Chondrocyte (in vitro differentiated cells): ENCODE measurements around the gene TMEM125. TPM values are rescaled to one million over a fixed set of nuclear protein-coding genes. Genes with fewer than 3 reads are reported as not detected.
A peak's percentile ranks its signal among the peaks of the same experiment; 100 is the strongest.

Experiments used
- DNase-seq: peaks from one replicate; pipeline ENCODE4 v3.0.0; 2021; ENCODE audit warnings: mixed read lengths, low spot score
- H3K27ac Mint-ChIP-seq: one replicate; pipeline ENCODE4 v1.8.0; 2021; ENCODE audit warnings: mild to moderate bottlenecking, moderate library complexity, mixed read lengths; ENCODE audit not compliant: unreplicated experiment
- H3K27me3 Mint-ChIP-seq: 2 replicates; pipeline ENCODE4 v1.8.0; 2021; ENCODE audit warnings: low read depth, mixed read lengths
- H3K36me3 Mint-ChIP-seq: 2 replicates; pipeline ENCODE4 v1.8.0; 2021; ENCODE audit warnings: low read depth, mixed read lengths
- H3K4me1 Mint-ChIP-seq: 2 replicates; pipeline ENCODE4 v1.8.0; 2021; ENCODE audit warnings: low read depth, mild to moderate bottlenecking, mixed read lengths
- H3K4me3 Mint-ChIP-seq: one replicate; pipeline ENCODE4 v1.8.0; 2021; ENCODE audit warnings: mild to moderate bottlenecking, moderate library complexity, mixed read lengths; ENCODE audit not compliant: unreplicated experiment
- H3K9me3 Mint-ChIP-seq: 2 replicates; pipeline ENCODE4 v1.8.0; 2021; ENCODE audit warnings: low read depth, mixed read lengths
- CTCF ChIP-seq: fragments of 200-600 bp; sonication (generic); IDR thresholded peaks from 2 replicates; pipeline ENCODE4 v1.5.0; 2021; ENCODE audit warnings: antibody characterized with exemption, mild to moderate bottlenecking, moderate library complexity
- total RNA-seq: library from RNA; stranded (reverse); gene quantifications from 3 replicates; pipeline ENCODE4 v1.2.1, GENCODE V29; 2021

The TMEM125 gene
- total RNA-seq, 1 donor from 2014 or later, result not detected

- Mint-ChIP-seq H3K9me3 (no peaks in the 10 kb centered on the region), H3K27me3 (peaks cover 3% of the 10 kb centered on the region), H3K4me3 (no peak overlapping the region), H3K36me3 (no peaks in the 10 kb centered on the region), H3K27ac (no peak overlapping the region), H3K4me1 (no peaks in the 10 kb centered on the region)
- no peak for TF ChIP-seq CTCF
- DNase-seq, result peak; percentile 46
Observed at GRCh38 chr1:43305926-43306687, 36.3 kb downstream of the TMEM125 start.

- Mint-ChIP-seq H3K4me1 (no peaks in the 10 kb centered on the region), H3K27ac (no peak overlapping the region), H3K36me3 (no peaks in the 10 kb centered on the region), H3K4me3 (no peak overlapping the region), H3K9me3 (no peaks in the 10 kb centered on the region), H3K27me3 (peaks cover 3% of the 10 kb centered on the region)
- DNase-seq, result peak; percentile 85
- no peak for TF ChIP-seq CTCF
Observed at GRCh38 chr1:43306688-43307457, 37.1 kb downstream of the TMEM125 start.

GRCh38 chr1:43307458-43308158 lies 37.8 kb downstream of the TMEM125 start:
- peaks cover 3% of the 10 kb centered on the region for H3K27me3 Mint-ChIP-seq
- DNase-seq, result peak; percentile 72
- H3K9me3 Mint-ChIP-seq, result no peaks in the 10 kb centered on the region
- no peak overlapping the region for H3K4me3 Mint-ChIP-seq
- no peak overlapping the region for H3K27ac Mint-ChIP-seq
- TF ChIP-seq CTCF, result no peak
- no peaks in the 10 kb centered on the region for H3K36me3 Mint-ChIP-seq
- no peaks in the 10 kb centered on the region for H3K4me1 Mint-ChIP-seq

DNA sequence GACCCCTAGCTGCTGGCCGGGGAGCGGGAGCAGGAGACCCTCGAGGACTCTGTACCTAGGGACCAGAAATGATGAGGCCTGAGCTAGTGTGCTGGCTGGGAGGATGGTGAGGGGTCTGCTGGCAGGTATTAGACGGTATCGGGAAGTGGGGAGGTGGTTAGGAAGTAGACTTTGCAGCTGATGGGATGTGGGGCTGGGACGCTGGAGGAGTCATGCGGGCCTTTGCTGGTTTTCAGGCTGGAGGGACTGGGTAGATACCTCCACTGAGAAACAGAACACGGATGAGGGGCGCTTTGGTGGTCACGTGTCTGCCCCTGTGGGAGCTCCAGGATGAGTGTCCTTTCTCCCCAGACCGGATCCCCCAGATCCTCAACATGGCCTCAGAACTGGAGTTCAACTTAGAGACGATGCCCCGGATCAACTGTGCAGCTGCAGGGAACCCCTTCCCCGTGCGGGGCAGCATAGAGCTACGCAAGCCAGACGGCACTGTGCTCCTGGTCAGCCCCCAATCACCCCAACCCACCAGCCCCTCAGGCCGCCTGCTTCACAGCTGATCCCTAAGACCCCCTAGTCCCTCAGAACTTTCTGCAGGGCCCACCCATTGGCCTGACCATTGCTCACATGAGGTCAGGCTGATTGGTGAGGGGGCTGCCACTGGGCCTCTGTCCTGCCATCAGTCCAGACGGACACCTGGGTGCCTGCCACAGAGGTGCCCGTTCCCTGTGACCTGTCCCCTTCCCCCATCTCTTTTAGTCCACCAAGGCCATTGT lies 39.0 kb downstream of the TMEM125 start:
- no peak for DNase-seq
- TF ChIP-seq CTCF, result no peak
- Mint-ChIP-seq H3K27me3 (peaks cover 3% of the 10 kb centered on the region), H3K9me3 (no peaks in the 10 kb centered on the region), H3K4me1 (no peaks in the 10 kb centered on the region), H3K36me3 (no peaks in the 10 kb centered on the region), H3K27ac (no peak overlapping the region), H3K4me3 (no peak overlapping the region)
